Measurements from ENCODE around the gene SLC37A3. TPM values are rescaled to one million over a fixed set of nuclear protein-coding genes. Genes with fewer than 3 reads are reported as not detected.

Gene SLC37A3
- total RNA-seq, 1 experiment from 2014 or later: 37.9 TPM

GRCh38 chr7:140304191-140304799 is 94.0 kb downstream of the SLC37A3 start:
- no peak for DNase-seq (ENCODE audit: low read depth in 1 of 2, low spot score in 2 of 2)
- Histone ChIP-seq H3K4me1 (replicated peaks) (no peaks in the 10 kb centered on the region), H3K9me3 (replicated peaks) (no peaks in the 10 kb centered on the region), H3K4me3 (no peak overlapping the region), H3K36me3 (no peaks in the 10 kb centered on the region), H3K27ac (no peak overlapping the region), H3K27me3 (replicated peaks) (no peaks in the 10 kb centered on the region)

GRCh38 chr7:140300243-140301136 is 97.8 kb downstream of the SLC37A3 start:
- DNase-seq (ENCODE audit: low read depth in 1 of 2, low spot score in 2 of 2): no peak
- Histone ChIP-seq H3K9me3 (replicated peaks) (no peaks in the 10 kb centered on the region), H3K27me3 (replicated peaks) (no peaks in the 10 kb centered on the region), H3K4me3 (no peak overlapping the region), H3K27ac (no peak overlapping the region), H3K4me1 (replicated peaks) (no peaks in the 10 kb centered on the region), H3K36me3 (no peaks in the 10 kb centered on the region)

GRCh38 chr7:140298213-140298612 is 100.1 kb downstream of the SLC37A3 start:
- H3K36me3 ChIP-seq: no peaks in the 10 kb centered on the region
- no peaks in the 10 kb centered on the region for H3K27me3 ChIP-seq (replicated peaks)
- no peaks in the 10 kb centered on the region for H3K9me3 ChIP-seq (replicated peaks)
- H3K4me1 ChIP-seq (replicated peaks): no peaks in the 10 kb centered on the region
- no peak for DNase-seq (ENCODE audit: low read depth in 1 of 2, low spot score in 2 of 2)
- no peak overlapping the region for H3K4me3 ChIP-seq
- H3K27ac ChIP-seq: no peak overlapping the region

GRCh38 chr7:140297192-140297591 is 101.1 kb downstream of the SLC37A3 start:
- H3K4me1 ChIP-seq (replicated peaks): no peaks in the 10 kb centered on the region
- H3K9me3 ChIP-seq (replicated peaks): no peaks in the 10 kb centered on the region
- no peak overlapping the region for H3K4me3 ChIP-seq
- no peak overlapping the region for H3K27ac ChIP-seq
- H3K36me3 ChIP-seq: no peaks in the 10 kb centered on the region
- no peak for DNase-seq (ENCODE audit: low read depth in 1 of 2, low spot score in 2 of 2)
- no peaks in the 10 kb centered on the region for H3K27me3 ChIP-seq (replicated peaks)

GRCh38 chr7:140295224-140295738 is 103.0 kb downstream of the SLC37A3 start:
- no peak for DNase-seq (ENCODE audit: low read depth in 1 of 2, low spot score in 2 of 2)
- Histone ChIP-seq H3K36me3 (no peaks in the 10 kb centered on the region), H3K27ac (no peak overlapping the region), H3K27me3 (replicated peaks) (no peaks in the 10 kb centered on the region), H3K4me1 (replicated peaks) (no peaks in the 10 kb centered on the region), H3K4me3 (no peak overlapping the region), H3K9me3 (replicated peaks) (no peaks in the 10 kb centered on the region)

GRCh38 chr7:140294454-140294853 is 103.9 kb downstream of the SLC37A3 start:
- Histone ChIP-seq H3K27ac (no peak overlapping the region), H3K27me3 (replicated peaks) (no peaks in the 10 kb centered on the region), H3K36me3 (no peaks in the 10 kb centered on the region), H3K4me1 (replicated peaks) (no peaks in the 10 kb centered on the region), H3K4me3 (no peak overlapping the region), H3K9me3 (replicated peaks) (no peaks in the 10 kb centered on the region)
- DNase-seq (ENCODE audit: low read depth in 1 of 2, low spot score in 2 of 2): no peak

- DNase-seq (ENCODE audit: low read depth in 1 of 2, low spot score in 2 of 2): no peak
- Histone ChIP-seq H3K27ac (no peak overlapping the region), H3K9me3 (replicated peaks) (no peaks in the 10 kb centered on the region), H3K4me1 (replicated peaks) (no peaks in the 10 kb centered on the region), H3K36me3 (no peaks in the 10 kb centered on the region), H3K4me3 (no peak overlapping the region), H3K27me3 (replicated peaks) (no peaks in the 10 kb centered on the region)
Observed at GRCh38 chr7:140292438-140292837, 105.9 kb downstream of the SLC37A3 start.

- Histone ChIP-seq H3K4me1 (replicated peaks) (no peaks in the 10 kb centered on the region), H3K9me3 (replicated peaks) (no peaks in the 10 kb centered on the region), H3K27me3 (replicated peaks) (no peaks in the 10 kb centered on the region), H3K27ac (no peak overlapping the region), H3K4me3 (no peak overlapping the region), H3K36me3 (no peaks in the 10 kb centered on the region)
- no peak for DNase-seq (ENCODE audit: low read depth in 1 of 2, low spot score in 2 of 2)
Observed at GRCh38 chr7:140289804-140290203, 108.5 kb downstream of the SLC37A3 start.

GRCh38 chr7:140287988-140288387 is 110.3 kb downstream of the SLC37A3 start:
- no peak for DNase-seq (ENCODE audit: low read depth in 1 of 2, low spot score in 2 of 2)
- Histone ChIP-seq H3K4me3 (no peak overlapping the region), H3K4me1 (replicated peaks) (no peaks in the 10 kb centered on the region), H3K27me3 (replicated peaks) (no peaks in the 10 kb centered on the region), H3K27ac (no peak overlapping the region), H3K9me3 (replicated peaks) (no peaks in the 10 kb centered on the region), H3K36me3 (no peaks in the 10 kb centered on the region)

- H3K4me3 ChIP-seq: no peak overlapping the region
- H3K9me3 ChIP-seq (replicated peaks): no peaks in the 10 kb centered on the region
- DNase-seq (ENCODE audit: low read depth in 1 of 2, low spot score in 2 of 2): no peak
- H3K27ac ChIP-seq: no peak overlapping the region
- no peaks in the 10 kb centered on the region for H3K36me3 ChIP-seq
- H3K4me1 ChIP-seq (replicated peaks): no peaks in the 10 kb centered on the region
- no peaks in the 10 kb centered on the region for H3K27me3 ChIP-seq (replicated peaks)
Observed at GRCh38 chr7:140285938-140286337, 112.4 kb downstream of the SLC37A3 start.

- DNase-seq (ENCODE audit: low read depth in 1 of 2, low spot score in 2 of 2): no peak
- Histone ChIP-seq H3K27ac (no peak overlapping the region), H3K9me3 (replicated peaks) (no peaks in the 10 kb centered on the region), H3K4me1 (replicated peaks) (no peaks in the 10 kb centered on the region), H3K27me3 (replicated peaks) (no peaks in the 10 kb centered on the region), H3K36me3 (no peaks in the 10 kb centered on the region), H3K4me3 (no peak overlapping the region)
Observed at GRCh38 chr7:140284062-140284461, 114.3 kb downstream of the SLC37A3 start.

Other genes starting within 250 kb of the SLC37A3 start
- gene KDM7A, start 221.5 kb downstream of the SLC37A3 start, total RNA-seq (2014; rRNA removed; shearing (Covaris generic)): 0.88 and 1.2 TPM in 2 replicates
- gene RAB19, start 5.5 kb upstream of the SLC37A3 start, total RNA-seq (2014; rRNA removed; shearing (Covaris generic)): not detected in 2 replicates
- 46.6 and 50.5 TPM in 2 replicates for gene MKRN1, start 81.0 kb upstream of the SLC37A3 start, total RNA-seq (2014; rRNA removed; shearing (Covaris generic))
- gene DENND2A, start 242.3 kb upstream of the SLC37A3 start, total RNA-seq (2014; rRNA removed; shearing (Covaris generic)): 10.2 and 30.0 TPM in 2 replicates

All from SJSA1 (cell line).